ENCODE results near the gene RHOF. TPM values are rescaled to one million over a fixed set of nuclear protein-coding genes. Genes with fewer than 3 reads are reported as not detected.
A peak's percentile ranks its signal among the peaks of the same experiment; 100 is the strongest.

The RHOF gene
- total RNA-seq, 1 experiment from 2014 or later = 36.7 TPM

- CTCF ChIA-PET = no interaction called here
- H3K4me1 ChIP-seq = peaks cover 20% of the 10 kb centered on the region
- Mint-ChIP-seq H3K36me3 (ENCODE audit: insufficient read depth, unreplicated experiment) (peaks cover 23% of the 10 kb centered on the region), H3K4me1 (ENCODE audit: low read depth, unreplicated experiment) (peaks cover 11% of the 10 kb centered on the region), H3K27ac (ENCODE audit: unreplicated experiment) (no peak overlapping the region), H3K9me3 (ENCODE audit: unreplicated experiment) (no peaks in the 10 kb centered on the region), H3K4me3 (ENCODE audit: unreplicated experiment) (no peak overlapping the region), H3K27me3 (ENCODE audit: insufficient read depth, unreplicated experiment) (no peaks in the 10 kb centered on the region)
- H3K27me3 ChIP-seq (replicated peaks; ENCODE audit: control insufficient read depth, insufficient read depth, low read length) = no peaks in the 10 kb centered on the region
- no peaks in the 10 kb centered on the region for H3K9me3 ChIP-seq
- no TSS peak for BruUV-seq (replicated peaks)
- intact Hi-C loops (cut with micrococcal nuclease; ENCODE audit: unreplicated experiment) = loop anchor here (5.0 kb wide), 1 partner anchor 219 kb away; no protein-coding TSS in a partner anchor
- TF ChIP-seq CTCF (IDR thresholded peaks at IDR 0.05; ENCODE audit: insufficient read depth in 1 of 2, low read depth in 1 of 2, low read length in 1 of 2, severe bottlenecking in 1 of 2, unreplicated experiment in 1 of 2) = no peak
- POLR2A ChIA-PET = no interaction called here
- no peaks in the 10 kb centered on the region for H3K36me3 ChIP-seq (ENCODE audit: control insufficient read depth, insufficient read depth, low read length)
- no peak for DNase-seq
- no peak overlapping the region for H3K4me3 ChIP-seq (ENCODE audit: low read depth, low read length)
These were observed 22.5 kb downstream of the RHOF start for GRCh38 chr12:121770813-121771625.

- Mint-ChIP-seq H3K27ac (ENCODE audit: unreplicated experiment) (peak overlapping the region; percentile 25), H3K4me3 (ENCODE audit: unreplicated experiment) (no peak overlapping the region)
- CTCF ChIA-PET = no interaction called here
These were observed 23.1 kb downstream of the RHOF start for GRCh38 chr12:121770388-121770787.

GRCh38 chr12:121769831-121770301, 23.6 kb downstream of the RHOF start:
- H3K36me3 Mint-ChIP-seq (ENCODE audit: insufficient read depth, unreplicated experiment) = peaks cover 16% of the 10 kb centered on the region
- no peaks in the 10 kb centered on the region for H3K9me3 ChIP-seq
- DNase-seq = no peak
- ChIA-PET POLR2A (no interaction called here), CTCF (no interaction called here)
- no peak overlapping the region for H3K4me3 ChIP-seq (ENCODE audit: low read depth, low read length)
- TF ChIP-seq CTCF (IDR thresholded peaks at IDR 0.05; ENCODE audit: insufficient read depth in 1 of 2, low read depth in 1 of 2, low read length in 1 of 2, severe bottlenecking in 1 of 2, unreplicated experiment in 1 of 2) = no peak
- H3K4me1 Mint-ChIP-seq (ENCODE audit: low read depth, unreplicated experiment) = peaks cover 10% of the 10 kb centered on the region
- peak overlapping the region; percentile 25 for H3K27ac Mint-ChIP-seq (ENCODE audit: unreplicated experiment)
- H3K36me3 ChIP-seq (ENCODE audit: control insufficient read depth, insufficient read depth, low read length) = no peaks in the 10 kb centered on the region
- peaks cover 21% of the 10 kb centered on the region for H3K4me1 ChIP-seq
- no peaks in the 10 kb centered on the region for H3K27me3 Mint-ChIP-seq (ENCODE audit: insufficient read depth, unreplicated experiment)
- no peak overlapping the region for H3K4me3 Mint-ChIP-seq (ENCODE audit: unreplicated experiment)
- no peaks in the 10 kb centered on the region for H3K27me3 ChIP-seq (replicated peaks; ENCODE audit: control insufficient read depth, insufficient read depth, low read length)
- no peaks in the 10 kb centered on the region for H3K9me3 Mint-ChIP-seq (ENCODE audit: unreplicated experiment)
- intact Hi-C loops (cut with micrococcal nuclease; ENCODE audit: unreplicated experiment) = loop anchor here (5.0 kb wide), 1 partner anchor 218 kb away; no protein-coding TSS in a partner anchor
- no TSS peak for BruUV-seq (replicated peaks)

More at GRCh38 chr12:121770388-121770787, 23.1 kb downstream of the RHOF start:
- no peak for DNase-seq
- intact Hi-C loops (cut with micrococcal nuclease; ENCODE audit: unreplicated experiment) = loop anchor here (5.0 kb wide), 1 partner anchor 218 kb away; no protein-coding TSS in a partner anchor
- H3K27me3 ChIP-seq (replicated peaks; ENCODE audit: control insufficient read depth, insufficient read depth, low read length) = no peaks in the 10 kb centered on the region
- H3K4me1 Mint-ChIP-seq (ENCODE audit: low read depth, unreplicated experiment) = peaks cover 11% of the 10 kb centered on the region
- peaks cover 21% of the 10 kb centered on the region for H3K36me3 Mint-ChIP-seq (ENCODE audit: insufficient read depth, unreplicated experiment)
- no peak for TF ChIP-seq CTCF (IDR thresholded peaks at IDR 0.05; ENCODE audit: insufficient read depth in 1 of 2, low read depth in 1 of 2, low read length in 1 of 2, severe bottlenecking in 1 of 2, unreplicated experiment in 1 of 2)
- H3K36me3 ChIP-seq (ENCODE audit: control insufficient read depth, insufficient read depth, low read length) = no peaks in the 10 kb centered on the region
- BruUV-seq (replicated peaks) = no TSS peak
- no peaks in the 10 kb centered on the region for H3K27me3 Mint-ChIP-seq (ENCODE audit: insufficient read depth, unreplicated experiment)
- POLR2A ChIA-PET = no interaction called here
- H3K4me1 ChIP-seq = peaks cover 21% of the 10 kb centered on the region
- H3K9me3 ChIP-seq = no peaks in the 10 kb centered on the region
- no peaks in the 10 kb centered on the region for H3K9me3 Mint-ChIP-seq (ENCODE audit: unreplicated experiment)
- H3K4me3 ChIP-seq (ENCODE audit: low read depth, low read length) = no peak overlapping the region

All from Caco-2 (cell line).